OCI-LY3 (cell line): ENCODE data around the gene GOLGA5.

ENCODE experiments used
- EZH2phosphoT487 ChIP-seq: fragments of 200-600 bp; shearing (Covaris generic); IDR thresholded peaks from 2 replicates; pipeline ENCODE4 v1.6.1; 2018; ENCODE audit warnings: antibody characterized with exemption, mixed run types, low read depth
- TF ChIP-seq, protein P1 (sequence below): fragments of 200-600, 300-600 bp; sonication (generic); IDR thresholded peaks from 2 replicates; pipeline ENCODE4 v1.5.1; 2014; ENCODE audit warnings: antibody characterized with exemption, low read length, low read depth

DNA sequence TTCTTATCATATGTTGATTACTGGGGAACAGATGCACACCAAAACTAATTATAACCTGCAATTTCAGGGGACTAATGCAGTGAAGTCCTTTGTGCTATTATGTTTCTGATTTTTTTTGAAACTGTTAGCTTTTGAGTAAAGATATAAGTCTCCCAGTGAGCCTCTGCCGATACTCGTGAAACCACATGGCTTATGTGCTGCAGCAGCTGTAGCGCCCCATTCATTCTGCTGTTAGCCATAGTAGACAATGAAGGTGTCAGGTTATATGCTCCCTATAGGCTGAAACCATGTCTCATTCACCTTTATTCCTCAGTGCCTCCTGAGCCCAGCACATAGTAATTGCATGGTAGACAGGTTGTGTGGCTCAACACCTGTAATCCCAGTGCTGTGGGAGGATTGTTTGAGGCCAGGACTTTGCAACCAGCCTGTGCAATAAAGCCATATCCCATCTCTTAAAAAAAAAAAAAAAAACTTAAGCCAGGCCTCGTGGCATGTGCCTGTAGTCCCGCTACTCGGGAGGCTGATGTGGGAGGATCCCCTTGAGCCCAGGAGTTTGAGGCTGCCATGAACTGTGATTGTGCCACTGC, 25.0 kb downstream of the GOLGA5 start:
- no peak for TF ChIP-seq EZH2phosphoT487
- TF ChIP-seq, protein P1, sequence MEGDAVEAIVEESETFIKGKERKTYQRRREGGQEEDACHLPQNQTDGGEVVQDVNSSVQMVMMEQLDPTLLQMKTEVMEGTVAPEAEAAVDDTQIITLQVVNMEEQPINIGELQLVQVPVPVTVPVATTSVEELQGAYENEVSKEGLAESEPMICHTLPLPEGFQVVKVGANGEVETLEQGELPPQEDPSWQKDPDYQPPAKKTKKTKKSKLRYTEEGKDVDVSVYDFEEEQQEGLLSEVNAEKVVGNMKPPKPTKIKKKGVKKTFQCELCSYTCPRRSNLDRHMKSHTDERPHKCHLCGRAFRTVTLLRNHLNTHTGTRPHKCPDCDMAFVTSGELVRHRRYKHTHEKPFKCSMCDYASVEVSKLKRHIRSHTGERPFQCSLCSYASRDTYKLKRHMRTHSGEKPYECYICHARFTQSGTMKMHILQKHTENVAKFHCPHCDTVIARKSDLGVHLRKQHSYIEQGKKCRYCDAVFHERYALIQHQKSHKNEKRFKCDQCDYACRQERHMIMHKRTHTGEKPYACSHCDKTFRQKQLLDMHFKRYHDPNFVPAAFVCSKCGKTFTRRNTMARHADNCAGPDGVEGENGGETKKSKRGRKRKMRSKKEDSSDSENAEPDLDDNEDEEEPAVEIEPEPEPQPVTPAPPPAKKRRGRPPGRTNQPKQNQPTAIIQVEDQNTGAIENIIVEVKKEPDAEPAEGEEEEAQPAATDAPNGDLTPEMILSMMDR = no peak
